ENCODE results near the gene TRIM43B.
"Not testable (repeated sequence)": the region's sequence is repeated elsewhere in the genome, so short reads cannot be mapped to it uniquely, and the experiment has no call there.

Gene TRIM43B

GRCh38 chr2:95434507-95435076 is 50.0 kb downstream of the TRIM43B start:
- in situ Hi-C loops (cut with MboI; ENCODE audit: low sequenced_read_pairs): not testable (repeated sequence)

DNA sequence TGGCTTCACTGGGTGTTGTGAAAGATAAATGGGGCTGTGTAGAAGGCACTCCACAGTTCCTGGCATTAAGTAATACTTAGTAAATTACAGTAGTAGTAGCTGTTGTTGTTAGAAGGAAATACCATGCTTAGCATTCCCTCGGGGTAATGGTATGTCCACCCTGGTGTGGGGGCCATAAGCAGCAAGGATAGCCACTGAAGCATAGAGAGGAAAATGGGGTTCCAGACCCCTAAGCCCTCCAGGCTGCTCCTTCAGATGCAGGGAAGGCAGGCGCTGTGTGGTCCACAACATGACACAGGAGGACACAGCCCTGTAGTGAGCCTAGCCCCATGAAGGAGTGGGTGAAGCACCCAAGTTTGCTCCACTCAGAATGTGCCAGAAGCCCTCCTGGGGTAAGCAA is 50.6 kb downstream of the TRIM43B start:
- in situ Hi-C loops (cut with MboI; ENCODE audit: low sequenced_read_pairs): not testable (repeated sequence)

- in situ Hi-C loops (cut with MboI; ENCODE audit: low sequenced_read_pairs): not testable (repeated sequence)
These were observed 51.2 kb downstream of the TRIM43B start for GRCh38 chr2:95433373-95433772.

GRCh38 chr2:95429748-95430467 is 54.6 kb downstream of the TRIM43B start:
- in situ Hi-C loops (cut with MboI; ENCODE audit: low sequenced_read_pairs): not testable (repeated sequence)

GRCh38 chr2:95427196-95427867 is 57.2 kb downstream of the TRIM43B start:
- in situ Hi-C loops (cut with MboI; ENCODE audit: low sequenced_read_pairs): not testable (repeated sequence)
